Amygdala (tissue), 56 donors: Measurements from ENCODE around the gene RMRP.

Experiments
- DNase-seq, 56 donors: peaks; one replicate each; lab custom pipeline; 2025; lab: John Stamatoyannopoulos, UW

Gene RMRP

GRCh38 chr9:35687972-35688557 is 30.2 kb upstream of the RMRP start:
- DNase-seq: no peak

- DNase-seq: no peak
Observed at GRCh38 chr9:35687306-35687705, 29.5 kb upstream of the RMRP start.

DNA sequence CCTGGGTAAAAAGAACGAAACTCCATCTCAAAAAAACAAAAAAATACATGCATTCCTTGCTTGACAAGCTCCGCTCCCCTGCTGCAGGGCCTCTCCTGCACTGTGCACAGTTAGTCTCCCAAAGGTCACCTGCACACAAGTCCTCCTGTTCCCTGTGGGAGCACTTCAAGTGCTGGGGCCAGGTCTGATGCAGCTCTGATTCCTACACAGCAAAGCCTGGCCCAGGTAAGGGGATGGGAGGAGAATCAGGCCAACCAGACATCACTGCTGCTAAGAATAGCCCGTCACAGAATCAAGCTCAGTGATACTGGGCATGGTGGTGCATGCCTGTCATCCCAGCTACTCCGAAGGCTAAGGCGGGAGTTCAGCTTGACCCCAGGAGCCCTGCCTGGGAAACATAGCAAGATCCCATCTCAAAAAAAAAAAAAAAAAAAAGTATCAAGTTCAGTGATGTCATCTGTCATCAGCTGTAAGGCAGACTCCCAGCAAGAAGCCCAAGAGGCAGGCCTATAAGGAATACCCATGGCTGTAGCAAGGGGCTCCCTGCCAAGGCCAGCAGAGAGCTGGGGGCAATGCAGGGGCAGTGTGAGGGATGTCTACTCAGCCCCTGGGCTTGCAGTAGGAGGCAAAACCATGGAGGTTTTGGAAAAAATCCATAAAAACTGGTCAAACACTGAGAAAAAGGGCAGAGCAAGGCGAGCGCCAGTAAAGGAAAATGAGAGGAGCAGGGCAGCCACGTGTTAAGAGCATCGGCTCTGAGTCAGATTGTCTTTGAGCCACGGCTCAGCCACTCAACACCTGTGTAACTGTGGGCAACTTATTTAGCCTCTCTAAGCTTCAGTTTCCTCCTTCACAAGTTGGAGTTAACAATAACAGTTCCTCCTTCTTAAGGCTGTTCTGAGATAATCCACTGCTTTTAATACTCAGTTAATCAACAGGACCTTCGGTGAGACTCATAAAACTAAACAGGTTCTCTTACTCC is 28.7 kb upstream of the RMRP start:
- no peak for DNase-seq

DNA sequence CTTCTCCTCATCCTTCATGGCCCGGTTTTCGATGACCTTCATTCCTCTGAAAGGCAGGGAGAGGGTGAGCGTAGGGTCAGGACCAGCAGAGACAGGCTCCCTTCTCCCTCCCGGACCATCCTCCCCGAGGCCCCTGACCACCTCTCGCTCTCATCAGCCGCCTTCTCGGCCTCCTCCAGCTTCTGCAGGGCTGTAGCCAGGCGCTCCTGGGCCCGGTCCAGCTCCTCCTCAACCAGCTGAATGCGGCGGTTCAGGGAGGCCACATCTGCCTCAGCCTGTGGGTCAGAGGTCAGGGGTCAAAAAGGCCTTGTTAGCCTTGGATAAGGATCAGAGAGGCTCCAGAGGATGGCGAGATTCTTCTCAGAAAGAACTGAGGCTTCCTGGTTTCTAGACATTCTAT is 27.7 kb upstream of the RMRP start:
- no peak for DNase-seq

- DNase-seq: no peak
Observed at GRCh38 chr9:35684921-35685320, 27.1 kb upstream of the RMRP start.

DNA sequence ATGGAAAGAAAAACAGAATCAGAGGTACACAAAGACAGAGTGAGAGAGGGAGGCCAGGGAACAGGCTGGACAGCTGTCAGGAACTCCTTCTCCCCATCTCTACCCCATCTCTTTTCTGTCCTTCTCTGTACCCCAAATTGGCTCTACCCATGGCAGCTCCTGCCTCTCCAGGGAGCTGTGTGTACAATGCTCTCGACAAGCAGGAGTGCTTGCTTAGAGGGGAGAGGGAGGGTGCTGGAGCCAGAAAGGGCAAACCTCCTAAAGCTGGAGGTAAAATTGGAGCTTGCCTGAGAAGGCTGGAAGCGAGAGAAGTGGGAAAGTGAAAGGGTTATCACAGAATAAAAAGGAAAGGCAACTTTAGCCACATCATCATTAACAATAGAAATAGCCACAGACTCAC is 25.5 kb upstream of the RMRP start:
- DNase-seq: no peak

GRCh38 chr9:35682520-35683315 is 24.9 kb upstream of the RMRP start:
- no peak for DNase-seq

- no peak for DNase-seq
Observed at GRCh38 chr9:35682051-35682450, 24.2 kb upstream of the RMRP start.

- no peak for DNase-seq
Observed at GRCh38 chr9:35681341-35682002, 23.7 kb upstream of the RMRP start.

GRCh38 chr9:35680331-35681105 is 22.7 kb upstream of the RMRP start:
- DNase-seq: no peak

GRCh38 chr9:35679766-35680330 is 22.0 kb upstream of the RMRP start:
- no peak for DNase-seq

DNA sequence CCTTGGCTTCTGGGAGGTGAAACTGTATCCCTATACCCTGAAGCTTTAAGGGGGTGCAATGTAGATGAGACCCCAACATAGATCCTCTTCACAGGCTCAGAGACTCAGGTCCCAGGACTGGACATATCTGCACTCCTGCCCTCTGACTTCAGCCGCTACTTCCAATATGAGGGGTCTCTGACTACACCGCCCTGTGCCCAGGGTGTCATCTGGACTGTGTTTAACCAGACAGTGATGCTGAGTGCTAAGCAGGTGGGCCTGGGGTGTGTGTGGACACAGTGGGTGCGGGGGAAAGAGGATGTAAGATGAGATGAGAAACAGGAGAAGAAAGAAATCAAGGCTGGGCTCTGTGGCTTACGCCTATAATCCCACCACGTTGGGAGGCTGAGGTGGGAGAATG is 21.3 kb upstream of the RMRP start:
- DNase-seq: no peak

GRCh38 chr9:35675732-35676392 is 18.0 kb upstream of the RMRP start:
- peak in 16 of 56 donors; percentile 10 to 46 (median 22) for DNase-seq

- no peak for DNase-seq
Observed at GRCh38 chr9:35675204-35675603, 17.4 kb upstream of the RMRP start.

GRCh38 chr9:35674025-35674361 is 16.2 kb upstream of the RMRP start:
- no peak for DNase-seq

- DNase-seq: peak in 14 of 56 donors; percentile 5 to 48 (median 25)
Observed at GRCh38 chr9:35673132-35674024, 15.6 kb upstream of the RMRP start, which contains the start of gene CA9. CA9 (plus strand) TSS chr9:35673928; CDS start chr9:35673960, 32 bp downstream.

GRCh38 chr9:35669331-35670145 is 11.7 kb upstream of the RMRP start:
- DNase-seq: no peak
